CD4-positive, alpha-beta T cell treated with Interleukin-6 for 4 hours (primary cell): Measurements from ENCODE around the gene RASGEF1C.

ENCODE experiments used
- DNase-seq: peaks from one replicate; pipeline ENCODE4 v3.0.0-alpha.2; 2020; ENCODE audit warnings: mixed read lengths

The RASGEF1C gene

GRCh38 chr5:180079702-180080466 lies 129.1 kb downstream of the RASGEF1C start:
- DNase-seq, result no peak

DNA sequence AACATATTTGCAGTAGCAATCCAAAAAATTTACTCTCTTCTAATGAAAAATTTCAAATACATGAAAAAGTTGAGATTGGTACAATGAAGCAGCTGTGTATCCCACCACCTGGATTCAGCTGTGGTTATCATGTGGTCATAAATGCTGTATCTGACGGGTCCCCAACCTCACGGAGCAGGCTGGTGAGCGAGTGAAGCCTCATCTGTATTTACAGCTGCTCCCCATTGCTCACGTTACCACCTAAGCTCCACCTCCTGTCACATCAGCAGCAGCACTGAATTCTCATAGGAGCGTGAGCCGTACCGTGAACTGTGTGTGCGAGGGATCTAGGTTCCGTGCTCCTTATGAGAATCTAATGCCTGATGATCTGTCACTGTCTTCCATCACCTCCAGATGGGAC lies 130.7 kb downstream of the RASGEF1C start:
- DNase-seq, result no peak

DNA sequence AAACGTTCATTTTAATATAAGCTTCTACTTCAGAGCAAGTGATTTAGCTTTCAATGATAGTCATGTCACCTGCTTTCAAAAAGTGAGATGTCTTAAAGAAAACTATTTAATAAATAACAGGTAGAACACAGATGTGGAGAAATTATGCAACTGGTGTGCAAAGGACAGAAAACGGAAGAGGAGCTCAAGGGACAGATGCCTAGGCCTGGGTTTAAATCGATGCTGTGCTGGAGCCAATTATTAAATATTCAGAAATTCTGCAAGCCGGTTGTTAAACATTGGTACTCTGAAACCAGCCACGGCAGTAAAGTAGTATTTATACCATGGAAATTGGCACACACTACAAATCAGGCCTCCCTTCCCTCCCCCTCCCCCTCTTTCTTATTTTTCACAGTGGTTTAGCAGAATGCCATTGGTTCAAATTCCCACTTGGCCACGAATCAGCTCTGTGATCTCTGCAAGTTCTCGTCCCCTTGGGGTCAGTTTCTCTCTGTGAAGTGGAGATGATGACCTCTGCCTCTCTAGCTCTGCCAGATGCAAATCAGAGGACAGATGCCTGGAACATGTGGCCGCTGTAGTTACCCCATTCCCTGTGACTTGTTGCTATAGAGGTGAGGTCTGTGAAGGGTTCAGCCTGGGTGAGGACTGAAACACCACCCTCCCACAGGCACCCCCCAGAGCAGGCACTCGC lies 131.3 kb downstream of the RASGEF1C start:
- no peak for DNase-seq

GRCh38 chr5:180075703-180076102 lies 133.3 kb downstream of the RASGEF1C start:
- DNase-seq, result no peak

DNA sequence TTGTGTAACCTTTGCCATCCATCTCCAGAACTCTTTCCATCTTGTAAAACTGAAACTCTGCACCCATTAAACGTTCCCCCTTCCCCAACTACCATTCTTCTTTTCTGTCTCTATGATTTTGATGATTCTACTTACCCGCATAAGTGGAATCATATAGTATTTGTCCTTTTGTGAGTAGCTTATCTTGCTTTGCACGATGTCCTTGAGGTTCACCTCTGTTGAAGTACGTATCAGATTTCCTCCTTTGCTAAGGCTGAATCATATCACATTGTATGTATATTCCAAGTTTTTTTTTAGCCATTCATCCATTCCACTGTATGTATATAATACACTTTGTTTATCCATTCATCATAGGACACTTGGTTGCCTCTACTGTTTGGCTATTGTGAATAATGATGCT lies 134.5 kb downstream of the RASGEF1C start:
- no peak for DNase-seq

GRCh38 chr5:180072556-180072955 lies 136.5 kb downstream of the RASGEF1C start:
- DNase-seq, result peak; percentile 23

- DNase-seq, result no peak
Measured at GRCh38 chr5:180072256-180072548, 136.8 kb downstream of the RASGEF1C start.

- peak; percentile 90 for DNase-seq
Measured at GRCh38 chr5:180071531-180072255, 137.3 kb downstream of the RASGEF1C start, which contains the start of gene RNF130. RNF130 (minus strand) TSS chr5:180071759; CDS start chr5:180071702, 57 bp downstream.

GRCh38 chr5:180070756-180071530 lies 138.1 kb downstream of the RASGEF1C start:
- DNase-seq, result peak; percentile 44

DNA sequence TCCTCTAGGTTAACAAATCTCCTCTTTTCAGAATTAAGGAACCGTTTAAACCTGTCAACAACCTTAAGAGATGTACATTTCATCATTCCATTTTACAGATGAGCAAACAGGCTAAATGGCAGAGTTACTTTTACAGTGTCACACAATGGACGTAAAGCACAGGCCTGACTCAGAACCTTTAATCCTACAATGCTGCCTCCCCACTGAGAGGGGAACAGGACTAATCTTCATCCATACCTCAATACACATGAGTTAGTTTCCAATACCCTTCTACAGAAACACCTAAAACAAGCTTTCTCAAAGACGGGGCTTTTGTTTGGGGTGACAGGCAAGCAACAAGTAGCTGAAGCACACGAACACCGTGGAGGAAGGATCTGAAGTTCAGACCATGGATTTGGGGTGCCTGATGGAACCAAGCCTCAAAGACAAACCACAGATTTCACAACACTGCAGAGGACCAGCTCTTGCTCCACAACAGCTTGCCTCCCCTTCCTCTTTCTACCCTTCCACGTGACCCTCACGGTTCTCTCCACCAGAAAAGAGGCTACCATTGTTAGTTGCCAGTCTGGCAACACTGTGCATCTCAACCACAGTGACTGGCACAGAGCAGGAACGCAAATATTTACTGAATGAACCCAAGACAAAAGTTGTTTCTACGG lies 139.3 kb downstream of the RASGEF1C start:
- no peak for DNase-seq

DNA sequence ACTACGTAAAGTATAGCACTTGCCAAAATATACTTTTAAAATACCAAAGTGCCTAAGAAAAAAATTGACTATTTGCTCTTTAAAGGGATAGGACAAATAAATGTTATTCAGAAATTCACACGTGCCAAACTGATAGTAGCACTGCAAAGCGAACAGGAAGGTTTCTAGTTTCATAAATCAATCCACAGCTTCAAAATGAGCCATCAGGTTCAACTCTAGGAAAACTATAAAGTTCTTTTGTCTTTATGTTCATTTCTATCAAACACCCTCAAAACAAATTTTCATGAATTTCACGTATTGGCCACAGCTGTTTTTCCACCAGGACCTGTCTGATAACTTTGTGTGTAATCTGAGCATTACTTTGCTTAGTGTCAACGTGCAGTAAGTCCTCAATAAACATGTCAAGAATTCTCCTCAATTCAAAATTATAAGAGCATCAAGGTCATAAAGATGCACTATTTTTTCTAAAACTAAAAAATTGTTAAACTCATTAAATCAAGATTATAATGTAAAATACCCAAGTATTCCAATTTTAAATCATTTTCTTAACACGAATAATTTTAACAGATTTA lies 140.4 kb downstream of the RASGEF1C start:
- no peak for DNase-seq

- DNase-seq, result no peak
Measured at GRCh38 chr5:180067986-180068385, 141.0 kb downstream of the RASGEF1C start.

GRCh38 chr5:180060192-180060591 lies 148.8 kb downstream of the RASGEF1C start:
- no peak for DNase-seq

DNA sequence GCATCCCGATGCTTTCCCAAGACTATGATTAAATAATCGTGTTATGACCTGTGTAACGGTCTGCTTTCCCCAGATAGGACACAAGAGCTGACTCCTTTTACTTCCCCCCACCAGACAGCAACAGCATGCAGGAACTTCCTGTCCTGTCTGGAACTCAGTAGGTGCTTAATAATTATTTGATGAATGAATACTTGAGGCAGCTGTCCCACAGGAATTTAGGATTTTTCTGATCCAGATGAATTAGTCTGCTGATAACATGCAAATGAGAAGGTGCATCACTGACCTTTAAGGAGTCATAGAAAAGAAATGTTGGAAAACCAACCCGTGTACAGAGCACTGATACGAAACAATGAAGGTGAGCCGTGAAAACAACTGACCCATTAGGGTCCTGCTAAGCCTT lies 149.7 kb downstream of the RASGEF1C start:
- DNase-seq, result no peak

- DNase-seq, result no peak
Measured at GRCh38 chr5:180056153-180056552, 152.9 kb downstream of the RASGEF1C start.

- no peak for DNase-seq
Measured at GRCh38 chr5:180054226-180054625, 154.8 kb downstream of the RASGEF1C start.

GRCh38 chr5:180053061-180053602 lies 155.9 kb downstream of the RASGEF1C start:
- no peak for DNase-seq

GRCh38 chr5:180052211-180052818 lies 156.7 kb downstream of the RASGEF1C start:
- DNase-seq, result no peak
